Gastrocnemius medialis (tissue), 4 donors: ENCODE measurements around the gene UQCRC2.

Experiments
- CTCF ChIP-seq, 5 experiments: fragments of 450-650 bp in 3 of 5; fragments of 200-600 bp in 2 of 5; sonication (generic) in 2 of 5; IDR thresholded peaks in 4 of 5; conservative IDR thresholded peaks in 1 of 5; 1 replicate in 4 of 5; 2 replicates in 1 of 5; pipeline ENCODE4 v1.5.1; 2016 to 2019; ENCODE audit warnings: antibody characterized with exemption in 5 of 5, mild to moderate bottlenecking in 3 of 5, moderate library complexity in 3 of 5
- POLR2A ChIP-seq, 2 donors: fragments of 450-650 bp; IDR thresholded peaks; one replicate each; pipeline ENCODE4 v1.6.1; 2017; ENCODE audit warnings: antibody characterized with exemption in 2 of 2, mild to moderate bottlenecking in 2 of 2, moderate library complexity in 2 of 2

DNA sequence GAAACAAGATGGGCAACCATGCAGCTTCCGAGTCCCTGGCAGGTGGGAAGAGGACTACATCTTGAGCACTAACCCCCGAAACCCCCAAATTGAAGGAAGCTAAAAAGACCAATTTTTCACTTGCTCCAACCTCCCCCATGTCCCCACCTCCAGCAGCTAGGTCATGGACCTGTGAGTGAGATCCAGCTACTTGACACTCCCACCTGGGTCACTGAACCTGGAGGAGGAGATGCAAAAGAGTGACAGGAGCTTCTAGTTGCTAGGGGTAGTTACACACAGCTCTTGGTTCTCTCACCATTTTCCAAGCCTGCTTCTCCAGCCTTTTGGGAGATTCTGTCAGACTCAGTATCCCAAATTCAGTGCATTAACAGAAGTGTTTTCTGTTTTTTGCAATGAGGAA, 36.6 kb downstream of the UQCRC2 start:
- TF ChIP-seq POLR2A (IDR thresholded peaks at IDR 0.05) (no peak), CTCF (IDR thresholded peaks at IDR 0.05 in 4 of 5, conservative IDR thresholded peaks at IDR 0.05 in 1 of 5) (no peak)
